Neural cell (in vitro differentiated cells): ENCODE results near the gene CLCNKB.

Experiments used
- EP300 ChIP-seq: fragments of 450-650 bp; conservative IDR thresholded peaks from 2 replicates; pipeline ENCODE4 v1.6.1; 2014; ENCODE audit warnings: antibody characterized with exemption, mild to moderate bottlenecking, moderate library complexity; ENCODE audit not compliant: poor library complexity, severe bottlenecking
- POLR2AphosphoS5 ChIP-seq: IDR thresholded peaks from 2 replicates; pipeline ENCODE4 v1.6.1; 2012
- RAD21 ChIP-seq: fragments of 450-650 bp; conservative IDR thresholded peaks from 2 replicates; pipeline ENCODE4 v1.6.1; 2014; ENCODE audit warnings: antibody characterized with exemption, mild to moderate bottlenecking, moderate library complexity
- TF ChIP-seq, protein P1 (sequence below): fragments of 450-650 bp; IDR thresholded peaks from 2 replicates; pipeline ENCODE4 v1.5.1; 2014; ENCODE audit warnings: antibody characterized with exemption, mild to moderate bottlenecking, moderate library complexity; ENCODE audit not compliant: poor library complexity, severe bottlenecking

DNA sequence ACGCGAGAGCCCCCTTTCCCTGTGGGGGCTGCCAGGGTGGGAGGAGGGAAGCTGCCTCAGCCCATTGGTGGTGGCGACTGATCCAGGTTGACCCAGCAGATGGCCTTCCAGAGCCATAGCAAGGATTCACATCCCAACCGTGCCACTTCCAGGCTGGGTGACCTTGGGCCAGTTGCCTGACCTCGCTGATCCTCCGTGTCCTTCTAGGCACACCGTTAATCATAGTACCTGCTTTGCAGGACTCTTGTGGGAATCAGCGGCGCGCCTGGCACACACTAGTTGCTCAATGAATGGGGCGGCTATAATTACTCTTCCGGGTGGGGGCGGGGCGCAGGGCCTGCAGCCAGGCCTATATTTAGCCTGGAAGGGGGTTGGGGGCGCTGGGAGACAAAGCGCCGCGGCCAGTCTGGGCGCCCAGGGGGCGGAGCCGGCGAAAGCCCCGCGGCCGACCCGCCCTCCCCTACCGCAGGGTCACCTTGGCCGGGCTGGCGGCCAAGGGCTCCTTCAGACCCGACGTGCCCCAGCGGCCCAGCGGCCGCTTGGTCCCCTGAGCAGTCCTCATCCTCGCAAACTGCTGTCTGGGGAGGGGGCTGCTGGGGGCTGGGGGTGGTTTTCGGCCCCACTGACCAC, 30.9 kb upstream of the CLCNKB start:
- TF ChIP-seq, protein P1, sequence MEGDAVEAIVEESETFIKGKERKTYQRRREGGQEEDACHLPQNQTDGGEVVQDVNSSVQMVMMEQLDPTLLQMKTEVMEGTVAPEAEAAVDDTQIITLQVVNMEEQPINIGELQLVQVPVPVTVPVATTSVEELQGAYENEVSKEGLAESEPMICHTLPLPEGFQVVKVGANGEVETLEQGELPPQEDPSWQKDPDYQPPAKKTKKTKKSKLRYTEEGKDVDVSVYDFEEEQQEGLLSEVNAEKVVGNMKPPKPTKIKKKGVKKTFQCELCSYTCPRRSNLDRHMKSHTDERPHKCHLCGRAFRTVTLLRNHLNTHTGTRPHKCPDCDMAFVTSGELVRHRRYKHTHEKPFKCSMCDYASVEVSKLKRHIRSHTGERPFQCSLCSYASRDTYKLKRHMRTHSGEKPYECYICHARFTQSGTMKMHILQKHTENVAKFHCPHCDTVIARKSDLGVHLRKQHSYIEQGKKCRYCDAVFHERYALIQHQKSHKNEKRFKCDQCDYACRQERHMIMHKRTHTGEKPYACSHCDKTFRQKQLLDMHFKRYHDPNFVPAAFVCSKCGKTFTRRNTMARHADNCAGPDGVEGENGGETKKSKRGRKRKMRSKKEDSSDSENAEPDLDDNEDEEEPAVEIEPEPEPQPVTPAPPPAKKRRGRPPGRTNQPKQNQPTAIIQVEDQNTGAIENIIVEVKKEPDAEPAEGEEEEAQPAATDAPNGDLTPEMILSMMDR: no peak
- no peak for TF ChIP-seq POLR2AphosphoS5
- TF ChIP-seq EP300: no peak
- TF ChIP-seq RAD21: no peak
